ENCODE results near the gene SAMD1. TPM values are rescaled to one million over a fixed set of nuclear protein-coding genes. Genes with fewer than 3 reads are reported as not detected.

The SAMD1 gene
- total and polyA plus RNA-seq, 9 of the 15 experiments (the other 6 are each of a cell fraction or from before 2014, with no cell fraction given) = 2.9 to 96.0 (median 43.5) TPM

- TF ChIP-seq PTBP1 (IDR thresholded peaks at IDR 0.05; ENCODE audit: low read depth, low read length) (no peak), ZFP36 (IDR thresholded peaks at IDR 0.05; ENCODE audit: low read depth, low read length, partially characterized antibody) (no peak), CC2D1A (IDR thresholded peaks at IDR 0.05) (no peak), MBD2 (IDR thresholded peaks at IDR 0.05; ENCODE audit: borderline replicate concordance, low read depth) (no peak), HMG20B (CRISPR knock-in tag; IDR thresholded peaks at IDR 0.05) (no peak), THAP7 (CRISPR knock-in tag; IDR thresholded peaks at IDR 0.05) (no peak), CTBP1 (IDR thresholded peaks at IDR 0.05; ENCODE audit: borderline replicate concordance) (no peak), ZNF785 (CRISPR knock-in tag; IDR thresholded peaks at IDR 0.05) (no peak), YBX1 (IDR thresholded peaks at IDR 0.05) (no peak), POLR3A (IDR thresholded peaks at IDR 0.05; ENCODE audit: borderline replicate concordance, extremely low read depth, insufficient read depth, insufficient read length) (no peak), POU5F1 (IDR thresholded peaks at IDR 0.05; ENCODE audit: borderline replicate concordance, low read depth, low read length, partially characterized antibody) (no peak), ELK1 (CRISPR knock-in tag; IDR thresholded peaks at IDR 0.05) (no peak), SIX5 (IDR thresholded peaks at IDR 0.05; ENCODE audit: borderline replicate concordance in 1 of 2, insufficient read depth in 1 of 2, low read depth in 1 of 2, low read length in 2 of 2) (no peak), ZNF23 (CRISPR knock-in tag; IDR thresholded peaks at IDR 0.05) (no peak), ZNF75A (CRISPR knock-in tag; IDR thresholded peaks at IDR 0.05) (no peak), CHD7 (IDR thresholded peaks at IDR 0.05; ENCODE audit: low read depth, low read length) (no peak)
Observed at GRCh38 chr19:14139944-14140343, 49.4 kb upstream of the SAMD1 start (continued).
